Inferior parietal cortex (tissue), 1 donor: ENCODE data around the gene CTSA.
A peak's percentile ranks its signal among the peaks of the same experiment; 100 is the strongest.
"Not testable (repeated sequence)": the region's sequence is repeated elsewhere in the genome, so short reads cannot be mapped to it uniquely, and the experiment has no call there.

Source experiments
- DNase-seq: peaks from one replicate; pipeline ENCODE4 v3.0.0-alpha.2; 2016; ENCODE audit errors: extremely low spot score

Gene CTSA

DNA sequence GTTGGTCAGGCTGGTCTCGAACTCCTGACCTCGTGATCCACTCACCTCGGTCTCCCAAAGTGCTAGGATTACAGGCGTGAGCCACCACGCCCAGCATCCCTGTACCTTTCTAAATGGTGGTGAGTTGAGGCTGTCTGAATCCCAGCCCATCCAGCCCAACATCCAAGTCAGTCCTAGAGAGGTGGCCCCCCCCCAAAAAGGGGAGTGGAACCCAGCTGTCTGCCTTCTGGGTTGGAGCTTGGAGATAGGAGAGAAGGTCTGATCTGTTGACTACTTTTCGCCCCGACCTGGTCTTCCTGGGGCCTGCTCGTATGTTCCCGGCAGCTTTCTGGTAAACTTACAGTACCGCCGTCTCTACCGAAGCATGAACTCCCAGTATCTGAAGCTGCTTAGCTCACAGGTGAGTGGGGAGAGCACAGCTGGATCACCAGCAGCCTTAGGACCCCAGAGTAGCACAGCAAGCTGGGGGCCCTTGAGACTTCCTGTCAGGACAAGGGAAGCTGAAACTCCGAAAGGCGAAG, 5.6 kb downstream of the CTSA start:
- no peak for DNase-seq

DNA sequence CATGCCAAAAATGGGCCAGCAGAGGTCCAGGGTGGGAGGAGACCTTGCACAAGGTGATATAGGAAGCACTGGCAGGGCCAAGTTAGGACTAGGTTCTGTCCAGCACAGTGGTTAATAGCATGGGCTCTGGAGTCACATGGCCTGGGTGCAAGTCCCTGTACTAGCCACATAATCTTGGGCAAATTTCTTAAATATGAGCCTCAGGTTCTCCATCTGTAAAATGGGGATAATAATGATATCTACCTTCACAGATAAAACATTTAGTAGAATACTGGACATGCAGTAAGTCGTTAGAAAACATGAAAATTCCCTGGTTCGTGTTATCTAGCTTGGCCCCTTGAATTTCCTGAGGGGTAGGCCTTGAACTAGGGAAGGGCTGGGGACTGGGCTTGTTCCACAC, 6.2 kb downstream of the CTSA start:
- no peak for DNase-seq

DNA sequence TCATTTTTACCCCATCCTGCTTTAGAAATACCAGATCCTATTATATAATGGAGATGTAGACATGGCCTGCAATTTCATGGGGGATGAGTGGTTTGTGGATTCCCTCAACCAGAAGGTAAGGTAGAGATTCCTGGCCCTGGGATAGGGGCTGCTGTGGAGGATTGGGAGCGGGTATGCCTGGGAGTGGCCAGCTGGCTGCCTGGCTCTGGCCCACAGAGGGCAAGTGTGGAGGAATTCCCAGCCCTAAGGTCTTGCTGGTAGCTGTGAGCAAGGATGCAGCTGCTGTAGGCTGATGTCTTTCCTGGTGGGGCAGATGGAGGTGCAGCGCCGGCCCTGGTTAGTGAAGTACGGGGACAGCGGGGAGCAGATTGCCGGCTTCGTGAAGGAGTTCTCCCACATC, 6.6 kb downstream of the CTSA start:
- DNase-seq: no peak

DNA sequence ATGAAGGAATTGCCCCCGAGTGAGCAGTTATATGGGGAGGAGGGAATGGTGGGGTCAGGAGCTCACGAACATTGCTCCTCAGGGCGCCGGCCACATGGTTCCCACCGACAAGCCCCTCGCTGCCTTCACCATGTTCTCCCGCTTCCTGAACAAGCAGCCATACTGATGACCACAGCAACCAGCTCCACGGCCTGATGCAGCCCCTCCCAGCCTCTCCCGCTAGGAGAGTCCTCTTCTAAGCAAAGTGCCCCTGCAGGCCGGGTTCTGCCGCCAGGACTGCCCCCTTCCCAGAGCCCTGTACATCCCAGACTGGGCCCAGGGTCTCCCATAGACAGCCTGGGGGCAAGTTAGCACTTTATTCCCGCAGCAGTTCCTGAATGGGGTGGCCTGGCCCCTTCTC, 7.2 kb downstream of the CTSA start:
- no peak for DNase-seq

DNA sequence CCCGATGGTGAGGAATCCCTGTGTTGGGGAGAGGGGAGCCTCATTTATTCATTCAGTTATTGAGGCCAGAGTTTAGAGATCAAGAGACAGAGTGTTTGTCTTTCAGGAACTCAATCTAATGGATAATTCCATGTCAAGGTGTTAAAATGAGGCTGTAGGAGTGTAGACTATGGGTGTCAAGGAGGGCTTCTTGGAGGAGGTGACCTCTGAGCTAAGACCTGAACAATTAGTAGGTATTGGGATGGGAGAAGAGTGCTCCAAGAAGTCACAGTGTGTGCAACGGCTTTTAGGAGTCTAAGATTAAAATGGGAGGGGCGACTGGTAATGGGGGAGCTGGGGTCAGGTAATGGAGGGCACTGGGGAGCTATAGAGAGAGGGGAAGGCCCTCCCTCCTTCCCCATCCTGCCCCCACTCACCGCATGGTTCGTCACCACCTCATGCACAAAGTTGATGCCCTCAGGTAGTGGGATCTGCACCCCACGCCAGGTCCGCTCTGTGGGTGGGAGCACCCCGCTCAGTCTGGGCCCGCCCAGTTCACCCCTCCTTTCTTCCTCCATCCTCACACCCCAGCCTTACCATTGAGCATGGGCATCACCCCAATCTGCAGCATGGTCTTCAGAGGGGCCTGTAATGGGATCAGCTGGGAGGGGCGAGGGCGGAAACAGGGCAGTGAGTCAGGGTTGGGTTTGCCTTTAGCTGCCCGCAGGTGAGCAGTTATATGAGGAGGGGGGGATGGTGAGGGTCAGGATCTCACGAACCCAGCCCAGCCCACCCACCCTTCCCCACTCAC, 8.1 kb downstream of the CTSA start:
- DNase-seq: no peak

DNA sequence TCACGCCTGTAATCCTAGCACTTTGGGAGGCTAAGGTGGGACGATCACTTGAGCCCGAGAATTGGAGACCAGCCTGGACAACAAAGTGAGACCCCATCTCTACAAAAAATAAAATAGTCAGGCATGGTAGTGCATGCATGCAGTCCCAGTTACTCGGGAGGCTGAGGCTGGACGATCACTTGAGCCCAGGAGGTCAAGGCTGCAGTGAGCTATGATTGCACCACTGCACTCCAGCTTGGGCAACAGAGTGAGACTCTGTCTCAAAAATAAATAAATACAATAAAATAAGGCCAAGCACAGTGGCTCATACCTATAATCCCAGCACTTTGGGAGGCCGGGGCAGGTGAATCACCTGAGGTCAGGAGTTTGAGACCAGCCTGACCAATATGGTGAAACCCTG, 10.2 kb downstream of the CTSA start:
- not testable (repeated sequence) for DNase-seq

DNA sequence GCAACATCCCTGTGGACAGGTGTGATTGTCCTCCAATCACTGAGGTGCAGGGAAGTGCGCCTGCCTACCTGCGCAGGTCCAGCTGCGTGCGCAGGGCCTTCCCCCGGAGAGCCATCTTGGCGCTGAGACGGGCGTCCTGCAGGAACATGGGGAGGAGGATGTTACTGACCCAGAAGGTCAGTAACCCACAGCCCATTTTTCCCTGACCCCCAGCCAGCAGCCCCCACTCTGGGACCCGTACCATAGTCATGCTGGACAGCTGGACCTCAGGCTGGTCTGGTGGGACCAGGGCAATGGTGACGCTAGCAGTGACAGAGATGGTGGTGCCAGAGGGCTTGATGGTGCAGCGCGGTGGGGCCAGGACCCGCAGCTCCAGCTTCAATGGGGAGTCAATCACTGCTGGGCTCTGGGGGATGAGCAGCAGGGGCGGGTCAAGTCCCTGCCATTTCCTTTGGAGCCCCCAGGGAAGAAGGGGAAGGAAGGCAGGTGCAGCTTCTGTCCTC, 11.1 kb downstream of the CTSA start:
- no peak for DNase-seq

DNA sequence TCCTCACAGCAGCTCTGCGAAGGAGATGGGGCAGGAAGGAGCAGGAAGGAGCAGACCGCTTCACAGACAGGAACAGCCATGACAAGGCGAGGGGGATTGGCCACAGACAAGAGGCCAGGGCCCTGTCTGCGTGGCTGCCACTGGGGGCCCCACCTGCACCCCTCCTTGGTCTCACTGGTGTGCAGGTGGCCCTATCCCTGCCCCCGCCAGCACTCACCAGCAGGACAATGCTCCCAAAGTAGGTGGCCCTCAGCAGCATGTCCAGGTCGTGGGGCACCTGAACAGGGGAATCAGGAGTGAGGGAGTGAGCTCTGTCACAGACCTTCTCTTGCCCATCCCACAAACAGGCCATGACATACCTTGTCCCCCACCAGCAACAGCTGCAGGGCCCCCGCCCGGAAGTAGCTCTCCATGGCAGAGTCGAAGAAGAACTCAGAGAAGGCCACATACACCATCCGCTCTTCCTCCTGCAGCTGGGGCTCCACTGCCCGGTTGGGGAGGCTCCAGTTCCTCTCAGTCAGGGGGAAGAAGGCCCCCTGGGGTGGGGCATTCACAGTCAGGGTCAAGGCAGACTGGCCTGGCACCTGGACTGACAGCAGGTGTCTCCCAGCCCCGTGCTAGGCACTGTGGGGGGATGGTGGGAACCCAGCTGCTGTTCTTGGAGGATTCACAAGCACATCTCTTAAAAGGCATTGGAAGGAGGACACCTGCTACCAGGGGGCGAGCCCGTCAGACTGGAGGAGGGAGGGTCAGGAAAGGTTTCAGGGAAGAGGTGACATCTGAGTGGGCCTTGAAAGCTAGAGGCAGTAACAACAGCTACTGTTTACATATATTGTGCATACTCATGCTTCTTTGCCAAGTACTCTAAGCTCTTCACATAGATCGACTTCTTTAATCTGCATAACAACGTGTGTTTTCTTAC, 13.7 kb downstream of the CTSA start:
- DNase-seq: no peak

DNA sequence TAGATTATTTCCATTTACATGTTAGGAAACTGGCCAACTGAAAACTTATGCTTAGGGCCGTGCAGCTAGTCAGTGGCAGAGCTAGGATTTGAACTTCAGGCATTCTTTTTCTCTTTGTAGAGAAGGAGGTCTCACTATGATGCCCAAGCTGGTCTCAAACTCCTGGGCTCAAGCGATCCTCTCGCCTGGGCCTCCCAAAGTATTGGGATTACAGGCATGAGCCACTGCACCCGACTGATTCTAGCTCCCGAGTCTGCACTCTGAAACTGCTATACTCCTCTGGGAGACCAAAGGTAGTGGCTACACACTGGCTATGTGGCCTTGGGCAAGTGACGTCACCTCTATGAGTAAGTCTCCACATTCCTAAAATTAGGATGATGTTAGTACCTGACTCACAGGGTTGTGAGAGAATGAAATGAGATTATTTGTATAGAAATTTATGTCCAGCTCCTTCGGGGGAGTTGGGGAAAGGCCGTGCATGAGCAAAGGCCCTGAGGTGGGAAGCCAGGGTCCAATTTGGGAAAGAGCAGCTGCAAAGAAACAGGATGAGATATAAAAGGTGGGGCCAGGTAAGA, 14.5 kb downstream of the CTSA start:
- DNase-seq: no peak

DNA sequence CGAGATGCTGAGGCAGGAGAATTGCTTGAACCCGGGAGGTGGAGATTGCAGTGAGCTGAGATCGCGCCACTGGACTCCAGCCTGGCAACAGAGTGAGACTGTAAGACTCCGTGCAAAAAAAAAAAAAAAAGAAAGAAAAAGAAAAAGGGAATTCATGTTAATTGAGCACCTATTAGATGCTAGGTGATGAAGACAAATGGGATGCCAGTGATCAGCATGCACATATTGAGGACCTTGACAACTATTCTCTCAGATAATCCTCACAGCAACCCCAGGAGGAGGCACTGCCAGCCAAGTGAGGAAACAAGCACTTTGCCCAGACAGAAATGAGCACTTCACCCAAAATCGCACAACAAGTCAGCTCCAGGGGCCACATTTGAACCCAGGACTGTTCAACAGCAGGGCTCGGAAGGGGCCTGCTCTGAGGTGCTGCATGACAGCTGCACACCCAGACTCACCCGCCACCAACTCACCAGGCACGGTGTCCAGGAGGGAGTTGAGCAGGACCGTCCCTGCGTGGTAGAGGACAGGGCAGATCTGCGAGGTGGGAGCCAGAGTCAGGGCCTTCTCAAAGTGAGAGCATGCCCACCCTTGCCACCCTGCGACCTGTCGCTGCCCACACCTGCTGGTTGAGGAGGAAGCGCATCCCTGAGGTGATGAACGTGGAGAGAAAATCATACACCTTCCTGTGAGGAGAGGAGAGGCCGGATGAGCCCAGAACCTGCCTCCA, 16.2 kb downstream of the CTSA start:
- no peak for DNase-seq

DNA sequence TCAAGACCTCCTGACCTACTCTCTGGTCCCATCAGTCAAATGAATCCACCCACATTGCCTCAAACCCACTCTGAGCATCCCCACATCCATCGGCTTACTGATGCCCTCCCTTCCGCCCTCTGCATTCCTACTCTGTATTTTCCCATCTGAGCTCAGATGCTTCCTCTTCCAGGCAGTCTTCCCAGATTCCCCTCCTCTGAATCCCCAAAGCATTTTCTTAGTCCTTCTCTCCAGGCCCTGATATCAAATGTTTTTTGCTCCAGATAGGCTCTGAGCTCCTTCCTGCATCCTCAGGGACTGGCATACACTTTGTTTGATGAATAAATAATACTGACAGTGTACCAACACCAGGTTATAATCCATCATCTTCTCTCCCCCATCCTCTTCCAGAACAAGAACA, 16.9 kb downstream of the CTSA start:
- no peak for DNase-seq

DNA sequence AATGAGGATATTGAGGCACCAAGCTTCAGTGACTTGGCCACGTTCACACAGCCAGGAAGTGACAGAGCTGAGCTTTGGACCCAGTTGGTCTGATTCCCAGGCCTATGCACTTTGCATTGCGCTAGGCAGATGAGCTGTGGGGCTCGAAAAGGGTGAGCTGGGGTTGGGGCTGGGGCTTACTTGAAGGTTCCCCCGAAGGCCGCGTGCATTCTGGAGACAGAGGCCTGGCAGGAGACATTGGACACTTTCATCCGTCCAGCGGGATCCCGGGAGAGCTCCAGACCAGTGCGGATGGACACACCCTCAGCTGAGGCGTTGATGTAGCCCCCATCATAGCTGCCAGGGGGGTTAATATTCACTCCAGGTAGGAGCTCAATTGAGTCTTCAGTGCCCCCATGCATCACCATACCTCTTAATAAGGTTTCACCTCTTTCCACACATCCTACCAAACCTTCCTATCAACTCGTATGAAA, 18.2 kb downstream of the CTSA start:
- no peak for DNase-seq

DNA sequence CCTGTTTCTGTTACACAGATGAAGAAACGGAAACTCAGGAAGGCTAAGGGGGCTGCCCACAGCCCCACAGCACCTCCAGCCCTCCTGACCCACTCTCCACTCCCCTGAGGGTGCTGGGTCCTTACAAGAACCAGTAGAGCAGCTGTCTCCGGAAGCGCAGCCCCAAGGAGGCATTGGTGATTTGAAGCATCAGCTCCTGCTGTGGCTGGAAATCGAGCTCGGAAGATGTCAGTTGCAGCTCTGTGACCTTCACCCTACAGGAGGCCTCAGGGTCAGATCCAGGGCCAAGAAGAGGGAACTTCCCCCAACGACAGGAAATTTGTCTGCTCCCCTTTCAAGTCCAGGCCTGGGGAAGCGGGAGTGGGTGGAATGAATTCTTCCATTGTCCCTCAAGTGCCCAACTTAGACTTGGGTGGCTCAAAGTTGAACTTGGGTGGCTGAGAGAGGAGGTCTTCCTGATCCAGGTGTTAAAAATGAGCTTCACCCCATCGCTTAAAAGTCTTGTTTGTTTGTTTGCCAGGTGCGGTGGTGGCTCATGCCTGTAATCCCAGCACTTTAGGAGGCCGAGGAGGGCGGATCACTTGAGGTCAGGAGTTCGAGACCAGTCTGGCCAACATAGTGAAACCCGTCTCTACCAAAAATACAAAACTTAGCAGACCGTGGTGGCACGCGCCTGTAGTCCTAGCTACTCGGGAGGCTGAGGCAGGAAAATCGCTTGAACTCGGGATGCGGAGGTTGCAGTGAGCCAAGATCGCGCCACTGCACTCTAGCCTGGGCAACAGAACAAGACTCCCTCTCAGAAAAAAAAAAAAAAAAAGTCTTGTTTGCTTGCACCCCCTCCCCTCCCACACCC, 18.9 kb downstream of the CTSA start:
- no peak for DNase-seq

DNA sequence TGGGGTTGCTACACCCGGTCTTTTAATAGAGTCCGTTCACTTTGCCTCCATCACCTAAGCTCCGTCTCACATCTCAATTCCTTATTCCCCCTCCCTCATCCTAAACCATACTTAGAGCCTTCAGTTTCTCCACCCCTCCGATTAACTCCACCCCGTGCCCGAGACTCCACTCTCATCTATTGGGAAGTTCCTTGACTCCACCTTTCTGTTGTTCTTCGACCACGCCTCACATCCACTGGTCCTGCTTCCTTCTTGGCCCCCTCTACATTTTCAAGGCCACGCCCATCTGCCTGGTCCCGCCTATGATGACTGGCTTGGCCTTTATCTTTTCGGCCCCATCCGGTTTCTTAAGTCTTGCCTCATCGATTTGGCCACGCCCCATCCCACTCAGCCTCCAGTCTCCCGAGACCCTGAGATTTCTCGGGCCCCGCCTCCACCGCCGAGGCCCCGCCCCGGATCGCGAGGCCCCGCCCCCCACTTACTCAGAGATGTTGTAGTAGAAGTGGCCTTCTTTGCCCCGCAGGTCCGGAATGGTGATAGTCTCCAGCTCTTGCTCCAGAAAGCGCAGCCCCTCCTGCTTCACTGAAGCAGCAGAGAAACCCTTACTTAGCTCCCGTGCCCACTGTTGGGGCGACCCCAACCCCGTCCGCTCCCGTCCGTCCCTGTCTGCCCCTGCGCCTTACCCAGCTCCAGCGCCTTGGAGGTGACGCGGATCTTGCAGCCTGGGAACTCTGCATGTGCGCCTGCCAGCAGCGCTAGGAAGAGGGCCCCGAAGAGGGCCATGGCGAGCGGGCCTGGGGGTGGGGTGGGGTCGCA, 19.7 kb downstream of the CTSA start:
- peak; percentile 85 for DNase-seq

DNA sequence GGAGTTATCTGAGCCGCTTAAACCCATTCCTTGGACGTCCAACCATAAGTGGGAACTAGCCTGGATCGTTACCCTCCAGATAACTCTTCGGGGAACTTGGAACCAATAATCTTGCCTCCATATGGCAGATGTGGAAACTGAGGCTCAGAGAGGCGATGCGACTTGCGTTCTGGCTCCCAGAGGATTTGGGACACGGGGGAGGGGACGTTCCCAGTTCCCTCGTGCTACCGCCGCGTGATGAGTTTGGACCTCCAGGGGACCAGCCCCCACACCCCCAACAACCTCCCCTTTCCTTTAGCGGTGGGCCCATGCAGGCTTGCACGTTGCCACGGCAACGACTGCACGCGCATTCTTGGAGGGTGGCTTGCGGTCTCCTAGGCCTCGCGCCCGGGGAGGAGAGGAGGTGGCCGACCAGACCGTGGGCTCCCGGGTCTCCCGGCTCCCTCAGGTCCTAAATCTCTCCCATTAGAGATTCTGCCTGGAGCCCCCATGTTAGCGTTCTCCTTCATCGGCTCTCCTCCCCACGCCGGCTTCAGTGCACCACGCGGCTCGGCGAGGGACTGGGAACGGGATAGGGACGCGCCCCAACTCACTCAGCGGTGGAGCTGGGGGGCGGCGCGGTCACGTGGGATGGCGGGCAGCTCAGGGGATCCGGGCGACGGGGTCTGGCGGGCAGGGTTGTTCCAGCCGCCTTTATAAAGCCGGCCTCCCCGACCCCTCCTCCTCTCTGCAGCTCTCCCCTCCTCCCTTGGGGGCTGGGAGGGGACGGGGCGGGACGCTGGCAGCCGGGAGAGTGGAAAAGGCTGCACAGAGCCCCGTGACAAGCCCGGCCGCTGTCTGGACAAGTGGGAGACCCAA, 20.6 kb downstream of the CTSA start, which contains the start of gene PLTP:
Gene PLTP (minus strand): TSS at position 670 of the 858 bp plus-strand sequence. CDS start 703 bp downstream, outside the sequence.
- DNase-seq: no peak

DNA sequence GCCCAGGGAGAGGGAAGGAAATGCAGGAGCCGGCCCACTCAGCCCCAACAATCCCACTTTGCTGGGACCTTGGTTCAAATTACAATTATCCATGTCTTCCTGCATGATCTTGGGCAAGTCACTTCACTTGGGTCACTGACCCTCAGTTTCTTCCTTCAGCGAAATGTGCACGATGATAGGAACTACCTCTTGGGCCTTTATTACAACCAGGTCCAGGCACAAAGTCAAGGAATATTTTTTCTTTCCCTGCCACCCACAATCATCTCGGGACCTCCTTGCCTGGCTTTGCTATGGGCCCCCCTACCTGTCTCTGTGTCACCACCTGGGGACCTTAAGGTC, 21.2 kb downstream of the CTSA start:
- no peak for DNase-seq

DNA sequence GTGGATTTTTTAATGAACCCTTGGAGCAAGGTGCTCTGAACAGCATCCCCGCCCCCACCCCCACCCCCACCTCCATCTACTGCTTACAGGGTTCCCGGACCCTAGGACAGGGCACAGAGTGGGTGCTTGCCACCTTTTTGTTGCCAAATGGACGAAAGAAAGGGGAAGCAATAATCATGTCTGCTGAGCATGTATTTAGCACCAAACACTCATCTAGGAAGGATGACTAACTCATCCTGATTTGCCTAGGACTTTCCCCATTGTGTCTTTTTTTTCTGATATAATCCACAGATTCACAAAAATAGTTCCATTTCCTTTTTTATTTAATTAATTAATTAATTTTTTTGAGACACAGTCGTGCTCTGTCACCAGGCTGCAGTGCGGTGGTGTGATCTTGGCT, 22.0 kb downstream of the CTSA start:
- no peak for DNase-seq

DNA sequence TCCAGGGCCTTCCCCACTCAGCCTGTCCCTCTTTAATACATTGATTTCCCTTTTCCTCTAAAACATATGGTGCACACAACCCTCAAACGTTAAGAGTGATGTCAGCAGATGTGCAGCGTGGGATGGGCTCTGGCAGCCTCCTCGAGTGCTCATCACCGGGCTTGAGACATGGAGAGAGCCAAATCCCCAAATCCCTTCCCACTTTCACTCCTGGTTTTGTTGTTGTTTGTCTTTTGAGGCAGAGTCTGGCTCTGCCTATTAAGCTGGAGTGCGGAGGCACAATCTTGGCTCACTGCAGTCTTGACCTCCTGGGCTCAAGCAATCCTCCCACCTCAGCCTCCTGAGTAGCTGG, 26.6 kb downstream of the CTSA start:
- peak; percentile 51 for DNase-seq
